Ascending aorta (tissue), 2 donors: ENCODE results near the gene ERMARD. TPM values are rescaled to one million over a fixed set of nuclear protein-coding genes. Genes with fewer than 3 reads are reported as not detected.

ENCODE experiments used
- DNase-seq, 2 donors: peaks; one replicate each; pipeline ENCODE4 v3.0.0-alpha.2; 2019; ENCODE audit warnings: low spot score in 2 of 2
- H3K27ac ChIP-seq, 2 donors: fragments of 200-600 bp; sonication (generic); one replicate each; pipeline ENCODE4 v1.5.1; 2016 to 2017; ENCODE audit warnings: mild to moderate bottlenecking in 1 of 2
- H3K27me3 ChIP-seq: fragments of 200-600 bp; sonication (generic); one replicate; pipeline ENCODE4 v1.5.1; 2017
- H3K36me3 ChIP-seq, 2 donors: fragments of 200-600 bp; sonication (generic); one replicate each; pipeline ENCODE4 v1.5.1; 2016
- H3K4me1 ChIP-seq, 2 donors: fragments of 200-600 bp; sonication (generic); one replicate each; pipeline ENCODE4 v1.5.1; 2016 to 2017; ENCODE audit warnings: mild to moderate bottlenecking in 1 of 2
- H3K4me3 ChIP-seq, 2 donors: fragments of 200-600 bp; sonication (generic); one replicate each; pipeline ENCODE4 v1.5.1; 2016 to 2017; ENCODE audit warnings: mild to moderate bottlenecking in 1 of 2
- H3K9me3 ChIP-seq, 2 donors: fragments of 200-600 bp; sonication (generic); one replicate each; pipeline ENCODE4 v1.5.1; 2016
- intact Hi-C: fragments of 100-400 bp; cut with DNase I; formaldehyde crosslinking; loops from one replicate; pipeline ENCODE4 v1.15.1; 2023
- total RNA-seq: library from RNA; depleted of rRNA; stranded (reverse); fragments of >200 nt; gene quantifications from one replicate; pipeline ENCODE4 v1.1.0, GENCODE V29; 2016
- TF ChIP-seq, protein P1 (sequence below), 3 experiments: fragments of 200-600 bp in 2 of 3; fragments of 450-650 bp in 1 of 3; sonication (generic) in 2 of 3; IDR thresholded peaks; one replicate each; pipeline ENCODE4 v1.5.1; 2016 to 2019; ENCODE audit warnings: antibody characterized with exemption in 3 of 3, mild to moderate bottlenecking in 1 of 3, moderate library complexity in 1 of 3

The ERMARD gene
- total RNA-seq, 1 donor from 2014 or later, result 4.0 TPM

DNA sequence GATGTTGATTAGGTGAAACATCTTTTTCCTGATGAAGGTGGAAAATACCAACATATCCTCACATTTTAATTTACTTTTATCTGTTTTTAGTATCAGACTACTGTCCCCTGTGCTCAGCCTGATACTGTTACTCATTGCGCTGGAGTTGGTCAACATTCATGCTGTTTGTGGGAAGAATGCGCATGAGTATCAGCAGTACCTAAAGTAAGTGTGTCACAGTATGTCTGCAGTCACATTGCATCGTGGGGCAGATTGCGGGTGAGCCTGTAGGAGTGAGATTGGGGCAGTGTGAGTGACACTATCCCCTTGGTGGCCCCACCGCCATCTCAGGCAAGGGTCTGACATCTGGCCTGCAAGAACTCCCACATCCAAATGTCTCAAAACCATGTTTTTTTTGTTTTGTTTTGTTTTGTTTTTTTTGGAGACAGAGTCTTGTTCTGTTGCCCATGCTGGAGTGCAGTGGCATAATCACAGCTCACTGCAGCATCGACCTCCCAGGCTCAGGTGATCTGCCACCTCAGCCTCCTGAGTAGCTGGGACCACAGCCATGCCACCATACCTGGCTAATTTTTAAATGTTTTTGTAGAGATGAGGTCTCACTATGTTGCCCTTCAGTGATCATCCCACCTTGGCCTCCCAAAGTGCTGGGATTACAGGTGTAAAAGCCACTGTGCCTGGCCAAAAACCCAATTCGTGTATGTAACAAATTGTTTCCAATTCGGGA is 27.8 kb downstream of the ERMARD start:
- Histone ChIP-seq H3K4me1 (no peaks in the 10 kb centered on the region), H3K9me3 (no peaks in the 10 kb centered on the region), H3K4me3 (no peak overlapping the region), H3K27me3 (no peaks in the 10 kb centered on the region), H3K36me3 (peaks cover 16 to 63% of the 10 kb centered on the region in 2 donors), H3K27ac (no peak overlapping the region)
- TF ChIP-seq, protein P1, sequence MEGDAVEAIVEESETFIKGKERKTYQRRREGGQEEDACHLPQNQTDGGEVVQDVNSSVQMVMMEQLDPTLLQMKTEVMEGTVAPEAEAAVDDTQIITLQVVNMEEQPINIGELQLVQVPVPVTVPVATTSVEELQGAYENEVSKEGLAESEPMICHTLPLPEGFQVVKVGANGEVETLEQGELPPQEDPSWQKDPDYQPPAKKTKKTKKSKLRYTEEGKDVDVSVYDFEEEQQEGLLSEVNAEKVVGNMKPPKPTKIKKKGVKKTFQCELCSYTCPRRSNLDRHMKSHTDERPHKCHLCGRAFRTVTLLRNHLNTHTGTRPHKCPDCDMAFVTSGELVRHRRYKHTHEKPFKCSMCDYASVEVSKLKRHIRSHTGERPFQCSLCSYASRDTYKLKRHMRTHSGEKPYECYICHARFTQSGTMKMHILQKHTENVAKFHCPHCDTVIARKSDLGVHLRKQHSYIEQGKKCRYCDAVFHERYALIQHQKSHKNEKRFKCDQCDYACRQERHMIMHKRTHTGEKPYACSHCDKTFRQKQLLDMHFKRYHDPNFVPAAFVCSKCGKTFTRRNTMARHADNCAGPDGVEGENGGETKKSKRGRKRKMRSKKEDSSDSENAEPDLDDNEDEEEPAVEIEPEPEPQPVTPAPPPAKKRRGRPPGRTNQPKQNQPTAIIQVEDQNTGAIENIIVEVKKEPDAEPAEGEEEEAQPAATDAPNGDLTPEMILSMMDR (IDR thresholded peaks at IDR 0.05), result no peak
- intact Hi-C loops, result no loop called here
- DNase-seq, result peak in 1 of 2 donors; percentile 38

DNA sequence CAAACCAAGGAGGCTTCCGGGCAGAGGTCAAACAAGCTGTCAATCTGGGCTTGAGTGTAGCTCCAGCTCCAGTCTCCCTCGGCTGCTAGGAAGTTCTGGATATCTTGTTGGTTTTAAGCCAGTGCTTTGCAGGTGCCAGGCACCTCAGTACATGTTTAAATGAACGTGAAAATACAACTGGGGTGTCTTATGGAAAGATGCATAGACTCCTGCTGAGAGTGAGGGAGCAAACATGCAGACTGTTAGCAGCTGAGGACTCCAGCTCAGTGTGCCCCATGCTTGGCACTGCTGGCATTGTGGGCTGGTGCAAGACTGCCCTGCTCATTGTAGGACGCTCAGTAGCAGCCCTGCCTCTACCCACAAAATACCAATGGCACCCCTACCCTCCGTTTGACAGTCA is 28.5 kb downstream of the ERMARD start:
- TF ChIP-seq, protein P1 (IDR thresholded peaks at IDR 0.05), result no peak
- intact Hi-C loops, result no loop called here
- no peak overlapping the region for H3K27ac ChIP-seq
- no peak for DNase-seq
- H3K4me1 ChIP-seq, result no peaks in the 10 kb centered on the region
- no peaks in the 10 kb centered on the region for H3K27me3 ChIP-seq
- H3K36me3 ChIP-seq, result peaks cover 16 to 57% of the 10 kb centered on the region in 2 donors
- no peak overlapping the region for H3K4me3 ChIP-seq
- H3K9me3 ChIP-seq, result no peaks in the 10 kb centered on the region

DNA sequence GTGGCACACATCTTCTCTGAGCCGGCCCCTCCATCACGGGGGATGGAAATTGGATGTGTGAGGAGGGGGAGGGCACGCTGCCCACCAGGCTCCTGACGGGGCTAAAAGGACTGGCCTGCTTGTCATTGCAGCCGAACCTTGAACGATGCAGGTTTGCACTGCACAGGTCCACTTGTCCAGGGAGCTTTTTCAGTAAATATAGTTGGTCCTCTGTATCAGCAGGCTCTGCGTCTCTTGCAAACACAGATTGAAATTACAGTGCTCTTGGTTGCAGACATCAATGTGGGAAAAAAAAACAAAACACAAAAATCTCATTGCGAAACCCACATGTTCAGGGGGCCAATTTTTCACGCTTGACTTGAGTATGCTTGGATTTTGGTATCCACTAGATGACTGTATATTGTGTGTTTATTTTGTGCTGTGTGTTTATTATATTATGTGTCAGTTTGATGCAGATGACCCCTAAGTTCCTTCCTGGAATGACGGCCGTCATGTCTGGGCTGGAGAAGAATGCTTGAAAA is 29.2 kb downstream of the ERMARD start:
- H3K27me3 ChIP-seq, result no peaks in the 10 kb centered on the region
- H3K27ac ChIP-seq, result no peak overlapping the region
- no peaks in the 10 kb centered on the region for H3K9me3 ChIP-seq
- H3K4me3 ChIP-seq, result no peak overlapping the region
- DNase-seq, result peak in 1 of 2 donors; percentile 33
- H3K4me1 ChIP-seq, result no peaks in the 10 kb centered on the region
- peaks cover 16 to 51% of the 10 kb centered on the region in 2 donors for H3K36me3 ChIP-seq
- TF ChIP-seq, protein P1 (IDR thresholded peaks at IDR 0.05), result no peak
- intact Hi-C loops, result no loop called here

GRCh38 chr6:169782966-169783365 is 31.5 kb downstream of the ERMARD start:
- Histone ChIP-seq H3K4me1 (no peaks in the 10 kb centered on the region), H3K27ac (no peak overlapping the region), H3K27me3 (no peaks in the 10 kb centered on the region), H3K36me3 (peaks cover 0 to 30% of the 10 kb centered on the region in 2 donors), H3K9me3 (no peaks in the 10 kb centered on the region), H3K4me3 (no peak overlapping the region)
- intact Hi-C loops, result no loop called here
- TF ChIP-seq, protein P1 (IDR thresholded peaks at IDR 0.05), result no peak
- peak in 1 of 2 donors; percentile 44 for DNase-seq

DNA sequence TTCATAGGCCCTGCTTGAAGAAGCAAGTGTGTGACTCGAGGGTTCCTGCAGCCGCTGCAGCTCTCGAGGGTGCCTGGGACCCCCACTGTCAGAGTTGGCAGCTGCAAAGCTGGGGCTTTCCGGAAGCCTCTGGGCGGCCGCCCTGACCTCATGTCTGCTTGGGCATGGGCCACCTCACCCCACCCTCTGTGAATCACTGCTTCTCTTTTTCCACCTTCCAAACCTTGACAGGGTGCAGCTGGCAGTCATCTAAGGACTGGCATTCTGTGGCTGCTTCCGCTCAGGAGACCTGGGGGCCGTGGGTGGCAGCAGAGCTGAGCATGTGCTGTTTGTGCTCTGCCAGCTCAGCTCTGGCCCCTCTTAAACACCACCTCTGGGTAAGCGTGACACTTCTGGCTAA is 32.0 kb downstream of the ERMARD start:
- DNase-seq, result no peak
- H3K9me3 ChIP-seq, result no peaks in the 10 kb centered on the region
- H3K4me1 ChIP-seq, result no peaks in the 10 kb centered on the region
- no peaks in the 10 kb centered on the region for H3K27me3 ChIP-seq
- no peak overlapping the region for H3K4me3 ChIP-seq
- TF ChIP-seq, protein P1 (IDR thresholded peaks at IDR 0.05), result no peak
- peaks cover 0 to 30% of the 10 kb centered on the region in 2 donors for H3K36me3 ChIP-seq
- no peak overlapping the region for H3K27ac ChIP-seq
- intact Hi-C loops, result no loop called here
